SW480 (cell line): Measurements from ENCODE around the gene OTOGL.
"Not testable (repeated sequence)": the region's sequence is repeated elsewhere in the genome, so short reads cannot be mapped to it uniquely, and the experiment has no call there.

Experiments
- DNase-seq: peaks from one replicate; pipeline ENCODE4 v3.0.0-alpha.2; 2016; ENCODE audit warnings: low spot score

The OTOGL gene, protein sequence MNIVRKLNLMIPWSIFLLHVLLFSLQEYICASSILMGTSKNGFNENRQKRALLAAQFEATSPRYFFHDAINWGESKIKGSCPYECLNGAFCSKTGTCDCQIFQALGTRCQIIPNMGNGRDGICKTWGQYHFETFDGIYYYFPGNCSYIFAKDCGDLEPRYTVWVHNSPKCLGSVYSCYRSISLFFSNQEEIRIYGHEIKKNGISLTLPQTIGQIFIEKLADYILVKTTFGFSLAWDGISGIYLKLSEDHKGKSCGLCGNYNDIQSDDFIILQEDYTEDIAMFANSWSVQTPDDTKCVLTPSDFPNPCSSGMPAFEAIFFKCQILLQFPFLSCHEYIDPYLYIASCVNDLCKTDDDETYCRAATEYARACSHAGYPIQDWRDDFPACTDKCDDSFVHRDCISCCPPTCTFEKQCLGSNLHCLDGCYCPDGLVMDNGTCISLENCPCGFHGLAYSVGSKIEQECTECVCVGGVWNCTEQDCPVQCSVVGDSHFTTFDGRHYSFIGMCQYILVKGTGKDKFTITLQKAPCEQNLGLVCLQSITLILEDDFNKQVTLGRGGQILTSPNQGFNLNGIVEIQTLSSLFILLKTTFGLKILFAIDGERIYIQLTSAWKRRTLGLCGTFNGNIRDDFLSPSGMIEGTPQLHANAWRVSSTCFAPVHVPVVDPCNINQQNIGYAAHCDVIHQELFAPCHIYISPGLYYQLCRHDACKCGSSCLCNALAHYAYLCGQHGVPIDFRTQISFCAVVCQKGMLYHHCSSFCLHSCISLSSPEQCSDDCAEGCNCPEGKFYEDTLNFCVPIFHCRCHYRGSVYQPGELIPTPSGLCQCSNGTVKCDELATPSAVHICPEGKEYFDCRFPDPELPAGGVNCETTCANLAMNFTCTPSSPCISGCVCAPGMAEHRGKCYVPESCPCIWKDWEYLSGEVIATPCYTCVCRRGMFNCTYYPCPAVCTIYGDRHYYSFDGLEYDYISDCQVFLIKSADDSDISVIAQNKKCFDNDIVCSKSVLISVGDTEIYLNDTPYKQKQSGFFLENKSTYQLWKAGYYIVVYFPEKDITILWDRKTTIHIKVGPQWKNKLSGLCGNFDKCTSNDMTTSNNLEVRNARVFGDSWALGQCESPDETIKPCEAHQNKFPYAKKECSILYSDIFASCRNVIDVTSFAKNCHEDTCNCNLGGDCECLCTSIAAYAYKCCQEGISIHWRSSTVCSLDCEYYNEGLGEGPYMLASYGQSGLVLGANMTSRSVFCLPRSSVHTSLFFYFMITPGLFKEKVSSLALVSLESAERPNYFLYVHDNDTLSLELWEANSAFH (N-terminal part only)

GRCh38 chr12:80099259-80099658, at the start of gene OTOGL:
OTOGL (plus strand) TSS chr12:80099537; CDS start chr12:80209432, 109,895 bp downstream.
- DNase-seq, result no peak

DNA sequence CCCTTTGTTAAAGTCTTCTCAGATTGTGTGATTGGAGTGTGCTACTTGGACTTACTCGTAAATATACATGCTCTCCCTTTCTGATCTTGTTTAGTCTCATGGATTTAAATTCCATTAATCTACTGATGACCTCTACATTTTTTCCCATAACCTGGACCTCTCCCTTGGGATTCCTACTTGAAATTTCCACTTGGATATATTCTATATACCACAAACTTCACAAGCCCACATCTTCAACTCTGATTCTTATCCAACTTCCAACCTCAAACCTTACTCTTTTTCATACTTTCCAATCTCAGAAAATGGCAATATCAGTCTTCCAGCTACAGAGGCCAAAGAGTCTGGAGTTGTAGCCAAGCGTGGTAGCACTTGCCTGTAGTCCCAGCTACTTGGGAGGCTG, 49.1 kb upstream of the OTOGL start:
- DNase-seq, result no peak

- DNase-seq, result no peak
Measured at GRCh38 chr12:80053051-80053790, 46.1 kb upstream of the OTOGL start.

DNA sequence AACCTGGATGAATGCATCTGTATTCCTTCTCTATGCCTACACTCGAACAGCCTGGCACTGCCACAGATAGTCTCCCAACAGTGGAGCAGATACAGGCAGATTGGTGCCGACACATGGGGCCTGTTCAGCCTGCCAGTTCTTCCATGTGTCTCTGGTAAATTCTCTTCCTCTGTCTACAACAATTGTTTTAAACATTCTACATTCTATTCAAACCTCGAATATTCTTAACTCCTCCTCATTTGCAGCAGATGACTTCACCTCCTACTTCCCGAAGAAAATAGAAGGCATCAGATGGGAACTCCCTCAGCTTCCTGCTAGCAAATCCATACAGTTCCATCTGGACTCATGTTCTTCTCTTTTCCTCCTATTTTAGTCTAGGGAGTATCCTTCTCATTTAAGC, 43.1 kb upstream of the OTOGL start:
- no peak for DNase-seq

DNA sequence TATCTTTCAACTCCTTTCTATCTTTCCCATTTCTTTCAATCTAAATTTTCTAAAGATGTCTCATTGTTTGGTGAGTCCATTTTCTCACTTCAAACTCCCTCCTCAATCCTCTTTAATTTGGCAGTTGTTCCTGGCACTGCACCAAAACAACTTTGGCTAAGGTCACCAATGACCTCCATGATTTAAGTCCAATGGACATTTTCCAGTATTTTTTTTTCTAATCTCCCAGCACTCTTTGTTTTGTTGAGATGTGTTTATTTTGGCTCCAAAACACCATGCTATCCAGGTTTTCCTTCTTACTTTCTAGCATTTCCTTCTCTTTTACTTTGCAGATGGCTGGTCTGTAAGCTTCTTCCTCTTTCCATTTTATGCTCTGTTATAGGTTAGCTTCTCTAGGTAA, 42.5 kb upstream of the OTOGL start:
- no peak for DNase-seq

- no peak for DNase-seq
Measured at GRCh38 chr12:80058586-80058985, 40.8 kb upstream of the OTOGL start.

- no peak for DNase-seq
Measured at GRCh38 chr12:80059102-80059501, 40.2 kb upstream of the OTOGL start.

DNA sequence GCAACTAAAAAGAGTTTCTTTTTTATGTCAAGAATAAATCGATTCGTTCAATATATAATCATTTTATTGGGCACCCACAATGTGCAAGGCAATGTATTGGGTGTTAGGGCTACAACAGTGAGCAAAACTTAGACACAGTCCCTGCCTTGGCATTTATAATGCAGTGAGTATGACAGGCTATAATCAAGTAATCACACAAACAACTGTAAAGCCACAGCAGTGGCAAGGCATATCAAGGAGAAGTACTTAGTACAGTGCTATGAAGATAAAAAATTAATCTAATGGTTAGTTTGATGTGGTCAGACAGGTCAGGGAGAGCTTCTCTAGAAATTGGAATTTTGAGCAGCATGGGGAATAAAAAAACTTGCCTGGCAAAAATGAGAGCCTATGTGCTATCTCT, 39.5 kb upstream of the OTOGL start:
- peak; percentile 12 for DNase-seq

DNA sequence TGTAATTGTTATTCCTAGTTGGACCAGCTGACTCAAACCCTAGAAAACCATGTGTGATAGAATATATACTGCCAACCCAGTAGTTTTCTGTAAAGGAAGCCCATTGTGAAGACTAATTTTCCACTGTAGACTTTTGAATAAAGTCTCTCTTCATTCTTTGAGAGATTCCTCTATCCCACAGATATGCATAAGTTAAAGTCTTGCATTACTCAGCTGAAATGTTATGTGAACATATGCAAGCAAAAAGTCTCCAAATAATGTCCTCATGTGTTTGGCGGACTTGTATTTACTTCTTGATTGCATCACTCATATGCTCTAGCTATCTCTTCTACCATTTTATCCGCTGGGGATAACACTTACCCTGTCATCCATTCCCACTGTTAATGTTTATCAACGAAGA, 35.1 kb upstream of the OTOGL start:
- DNase-seq, result no peak

DNA sequence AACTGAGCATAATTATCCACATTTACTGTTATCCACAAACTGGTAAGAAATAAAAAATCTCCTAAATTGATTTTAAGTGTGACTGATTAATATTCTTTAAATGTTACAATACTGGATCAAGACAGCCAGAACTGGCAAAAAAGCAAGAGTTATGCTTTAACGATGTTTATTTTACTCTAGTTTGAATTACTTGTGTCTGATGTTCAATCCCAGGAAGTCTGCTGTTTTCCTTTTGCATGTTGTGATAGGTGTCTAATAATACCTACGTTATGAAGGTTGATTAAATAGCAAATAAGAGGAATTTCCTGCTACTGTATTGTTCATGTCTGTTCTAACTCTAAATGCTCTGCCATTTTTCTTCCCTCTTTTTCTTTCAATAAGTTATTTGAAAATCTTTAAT, 34.4 kb upstream of the OTOGL start:
- no peak for DNase-seq

DNA sequence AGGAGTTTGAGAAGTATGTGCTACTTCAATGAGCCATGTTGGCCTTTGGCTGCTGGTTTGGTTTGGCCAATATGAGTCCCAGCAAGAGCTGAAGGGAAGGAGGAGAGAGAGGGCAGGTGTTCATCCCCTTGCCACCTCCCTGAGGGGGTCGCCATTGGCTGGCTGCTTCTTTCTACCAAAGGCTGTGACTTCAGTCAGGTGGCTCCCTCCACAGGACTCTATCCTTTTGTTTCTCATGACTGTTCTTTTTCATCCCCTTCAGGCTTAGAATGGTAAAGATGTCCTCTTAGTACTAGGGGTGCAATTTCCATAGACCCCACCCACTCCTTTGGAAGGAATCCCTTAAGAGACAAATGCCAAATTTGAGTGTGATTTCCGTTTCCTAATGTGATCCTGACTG, 31.2 kb upstream of the OTOGL start:
- DNase-seq, result no peak

DNA sequence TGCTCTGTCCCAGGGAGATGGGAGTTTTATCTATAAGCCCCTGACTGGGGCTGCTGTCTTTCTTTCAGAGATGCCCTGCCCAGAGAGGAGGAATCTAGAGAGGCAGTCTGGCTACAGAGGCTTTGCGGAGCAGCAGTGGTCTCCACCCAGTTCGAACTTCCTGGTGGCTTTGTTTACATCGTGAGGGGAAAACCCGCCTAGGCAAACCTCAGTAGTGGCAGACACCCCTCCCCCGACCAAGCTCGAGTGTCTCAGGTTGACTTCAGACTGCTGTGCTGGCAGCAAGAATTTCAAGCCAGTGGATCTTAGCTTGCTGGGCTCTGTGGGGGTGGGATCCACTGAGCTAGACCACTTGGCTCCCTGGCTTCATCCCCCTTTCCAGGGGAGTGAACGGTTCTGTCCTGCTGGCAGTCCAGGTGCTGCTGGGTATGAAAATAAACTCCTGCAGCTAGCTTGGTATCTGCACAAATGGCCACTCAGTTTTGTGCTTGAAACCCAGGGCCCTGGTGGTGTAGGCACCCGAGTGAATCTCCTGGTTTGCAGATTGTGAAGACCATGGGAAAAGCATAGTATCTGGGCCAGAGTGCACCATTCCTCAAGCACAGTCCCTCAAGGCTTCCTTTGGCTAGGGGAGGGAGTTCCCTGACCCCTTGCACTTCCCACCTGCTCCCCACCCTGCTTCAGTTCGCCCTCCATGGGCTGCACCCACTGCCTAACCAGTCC, 15.3 kb upstream of the OTOGL start:
- DNase-seq, result not testable (repeated sequence)

- DNase-seq, result no peak
Measured at GRCh38 chr12:80086025-80086424, 13.3 kb upstream of the OTOGL start.

DNA sequence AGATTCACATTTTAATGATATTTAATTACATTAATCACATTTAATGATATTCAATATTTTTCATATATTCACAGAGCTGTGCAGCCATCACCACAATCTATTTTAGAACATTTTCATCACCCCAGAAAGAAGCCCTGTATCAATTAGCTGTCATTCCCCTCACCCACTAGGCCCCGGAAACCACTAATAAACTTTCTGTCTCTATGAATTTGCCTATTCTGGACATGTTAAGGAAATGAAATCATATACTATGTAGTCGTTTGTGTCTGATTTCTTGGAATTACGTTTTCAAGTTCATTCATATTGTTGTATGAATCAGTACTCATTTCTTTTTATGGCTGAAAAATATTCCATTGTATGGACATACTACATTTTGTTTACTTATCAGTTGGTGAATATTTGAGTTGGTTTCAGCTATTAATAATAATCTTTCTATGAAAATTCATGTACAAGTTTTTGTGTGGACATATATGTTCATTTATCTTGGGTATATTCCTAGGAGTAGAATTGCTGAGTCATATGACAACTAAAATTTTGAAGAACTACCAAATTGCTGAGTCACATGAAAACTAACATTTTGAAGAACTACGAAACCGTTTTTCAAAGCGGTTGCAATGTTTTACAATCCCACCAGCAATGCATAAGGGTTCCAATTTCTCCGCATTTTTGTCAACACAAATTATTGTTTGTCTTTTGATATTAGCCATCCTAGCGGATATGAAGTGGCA, 11.7 kb upstream of the OTOGL start:
- no peak for DNase-seq

DNA sequence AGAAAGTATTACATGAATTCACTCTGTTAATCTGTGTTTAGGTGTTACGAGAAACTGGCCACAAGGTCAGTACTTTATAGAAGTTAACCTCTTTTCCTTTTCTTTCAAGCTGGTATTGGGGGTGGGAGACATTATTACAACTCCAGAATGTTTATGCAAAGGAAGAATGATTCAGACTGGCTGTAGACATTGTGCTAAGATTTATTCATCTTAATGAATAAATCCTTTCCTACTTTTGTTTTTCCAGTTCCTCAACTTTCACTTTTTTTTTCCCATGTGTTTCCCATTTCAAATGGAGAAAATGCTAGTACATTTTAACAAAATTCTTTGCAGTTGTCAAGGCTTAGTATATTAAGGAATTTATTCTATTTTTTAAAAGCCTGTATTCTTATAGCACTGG, 1.3 kb downstream of the OTOGL start:
- no peak for DNase-seq

- peak; percentile 2 for DNase-seq
Measured at GRCh38 chr12:80101126-80101525, 1.8 kb downstream of the OTOGL start.

- DNase-seq, result no peak
Measured at GRCh38 chr12:80107221-80107620, 7.9 kb downstream of the OTOGL start.

DNA sequence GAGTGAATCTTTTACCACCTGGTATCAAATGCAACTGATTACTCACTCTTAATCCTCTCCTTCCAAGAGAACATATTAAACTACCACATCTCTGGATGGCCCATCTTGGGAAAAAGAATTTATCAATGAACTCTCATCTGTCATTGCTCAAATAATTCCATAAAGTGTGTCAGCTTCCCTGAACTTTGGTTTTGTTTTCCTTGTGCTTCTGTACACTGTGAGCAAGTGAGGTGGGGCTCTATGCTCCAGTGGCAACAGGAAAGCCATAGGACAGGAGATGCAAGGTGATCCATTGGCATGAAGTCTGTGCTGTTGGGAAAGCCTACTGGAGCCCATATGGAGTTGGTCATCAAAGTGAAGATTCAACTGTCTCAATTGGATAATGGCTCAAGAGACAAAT, 17.4 kb downstream of the OTOGL start:
- DNase-seq, result no peak

DNA sequence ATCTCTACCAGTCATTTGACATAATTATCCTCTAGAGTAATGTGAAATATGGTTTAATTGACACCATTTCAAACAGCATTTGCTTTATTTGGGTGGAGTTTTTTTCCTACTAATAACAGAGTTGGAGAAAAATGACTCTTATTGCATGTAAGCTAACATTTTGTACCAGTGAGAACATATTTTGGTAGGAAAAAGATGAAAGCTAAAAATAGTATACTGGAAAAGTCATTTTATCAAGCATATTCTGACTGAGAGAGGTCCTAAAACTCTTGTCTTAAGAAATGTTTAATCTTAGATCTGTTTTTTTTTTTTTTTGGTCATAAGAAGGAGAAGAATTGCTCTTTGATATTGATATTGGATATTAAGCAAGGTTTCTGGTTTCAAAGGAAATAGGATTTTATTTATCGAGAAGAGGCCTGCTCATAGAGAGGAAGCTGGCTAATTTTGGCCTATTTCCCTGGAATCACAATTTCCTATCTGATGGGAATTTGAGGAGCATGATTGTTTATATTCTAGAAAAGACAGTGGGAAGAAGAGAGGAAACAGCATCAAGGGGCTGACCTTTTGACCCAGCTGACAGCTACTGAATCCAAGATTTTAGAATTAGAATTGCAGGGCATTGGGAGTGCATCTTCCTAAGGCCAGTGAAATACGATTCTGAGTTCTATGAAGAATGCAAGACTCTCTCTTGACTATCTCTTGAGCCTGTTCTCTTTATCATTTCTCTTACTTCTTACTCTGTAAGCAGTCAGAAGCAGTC, 19.4 kb downstream of the OTOGL start:
- no peak for DNase-seq
